HG03378 (cell line): Measurements from ENCODE around the gene CCNDBP1.
"Not testable (repeated sequence)": the region's sequence is repeated elsewhere in the genome, so short reads cannot be mapped to it uniquely, and the experiment has no call there.

Experiments used
- ATAC-seq: cut with Tn5 transposase; IDR thresholded peaks from one replicate; pipeline ENCODE4 v1.9.1; 2021; ENCODE audit warnings: mild to moderate bottlenecking, moderate library complexity; ENCODE audit not compliant: unreplicated experiment

CCNDBP1 gene, protein sequence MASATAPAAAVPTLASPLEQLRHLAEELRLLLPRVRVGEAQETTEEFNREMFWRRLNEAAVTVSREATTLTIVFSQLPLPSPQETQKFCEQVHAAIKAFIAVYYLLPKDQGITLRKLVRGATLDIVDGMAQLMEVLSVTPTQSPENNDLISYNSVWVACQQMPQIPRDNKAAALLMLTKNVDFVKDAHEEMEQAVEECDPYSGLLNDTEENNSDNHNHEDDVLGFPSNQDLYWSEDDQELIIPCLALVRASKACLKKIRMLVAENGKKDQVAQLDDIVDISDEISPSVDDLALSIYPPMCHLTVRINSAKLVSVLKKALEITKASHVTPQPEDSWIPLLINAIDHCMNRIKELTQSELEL

DNA sequence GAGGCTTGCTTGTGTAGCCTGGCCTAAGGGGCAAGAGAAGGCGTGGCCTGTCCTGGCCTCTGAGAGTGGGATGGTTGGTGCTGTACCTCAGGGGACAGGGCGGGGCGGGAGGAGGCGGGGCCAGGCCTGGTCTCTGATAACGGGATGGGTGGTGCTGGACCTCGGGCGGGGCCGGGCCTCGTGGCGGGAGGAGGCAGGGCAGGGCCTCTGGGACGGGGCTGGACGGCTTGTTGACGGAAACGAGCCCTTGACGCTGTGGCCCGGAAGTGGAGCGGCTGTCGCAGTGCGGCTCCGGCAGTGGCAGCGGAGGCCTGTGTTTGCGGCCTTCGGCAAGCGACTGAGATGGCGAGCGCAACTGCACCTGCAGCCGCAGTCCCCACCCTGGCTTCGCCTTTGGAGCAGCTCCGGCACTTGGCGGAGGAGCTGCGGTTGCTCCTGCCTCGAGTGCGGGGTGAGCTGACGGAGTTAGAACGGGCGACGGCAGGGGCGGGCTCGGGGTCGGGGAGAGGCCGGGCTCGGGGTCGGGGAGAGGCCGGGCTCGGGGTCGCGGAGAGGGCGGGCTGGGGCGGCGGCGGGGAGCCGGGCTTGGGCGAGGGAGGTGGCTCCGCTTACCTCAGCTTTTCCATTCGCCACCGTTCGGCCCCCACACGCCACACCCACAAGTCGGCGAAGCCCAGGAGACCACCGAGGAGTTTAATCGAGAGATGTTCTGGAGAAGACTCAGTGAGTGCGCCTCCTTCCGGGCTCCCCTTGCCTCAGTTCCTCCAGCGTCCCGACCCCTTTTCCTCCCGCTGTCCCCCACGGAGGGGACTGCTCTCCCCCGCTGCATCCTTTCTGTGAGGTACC is at the start of gene CCNDBP1:
Gene CCNDBP1, plus strand, starts transcription at position 247 of the 846 bp plus-strand sequence. Its CDS starts 96 bp downstream, at position 343.
- ATAC-seq = peak; percentile 74

DNA sequence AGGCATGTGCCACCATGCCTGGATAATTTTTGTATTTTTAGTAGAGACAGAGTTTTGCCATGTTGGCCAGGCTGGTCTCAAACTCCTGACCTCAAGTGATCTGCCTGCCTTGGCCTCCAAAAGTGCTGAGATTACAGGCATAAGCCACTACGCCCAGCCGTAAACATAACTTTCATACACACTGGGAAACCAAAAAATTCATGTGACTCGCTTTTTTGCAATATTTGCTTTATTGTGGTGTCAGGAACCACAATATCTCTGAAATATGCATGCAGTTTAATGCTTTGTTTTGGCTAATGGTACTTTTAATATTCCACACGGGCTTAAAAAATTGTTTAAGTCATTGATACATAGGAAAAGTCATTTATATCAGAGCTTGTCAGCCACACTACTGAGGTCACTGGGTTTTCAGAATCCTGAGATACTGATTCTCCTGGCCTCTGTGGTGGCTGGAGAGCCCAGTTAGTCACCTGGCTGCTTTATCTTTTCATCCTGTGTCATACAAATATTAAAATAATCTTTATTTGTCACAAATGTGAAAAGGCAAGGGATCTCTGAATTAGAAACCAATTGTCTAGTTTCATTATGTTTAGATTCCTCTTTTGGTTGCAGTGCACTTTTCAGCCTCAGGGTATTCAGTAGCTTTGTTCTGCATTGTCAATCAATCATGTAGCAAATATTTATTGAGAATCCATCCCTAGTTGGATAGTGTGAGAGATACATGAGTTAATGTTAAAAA is 41.8 kb upstream of the CCNDBP1 start:
- ATAC-seq = no peak

DNA sequence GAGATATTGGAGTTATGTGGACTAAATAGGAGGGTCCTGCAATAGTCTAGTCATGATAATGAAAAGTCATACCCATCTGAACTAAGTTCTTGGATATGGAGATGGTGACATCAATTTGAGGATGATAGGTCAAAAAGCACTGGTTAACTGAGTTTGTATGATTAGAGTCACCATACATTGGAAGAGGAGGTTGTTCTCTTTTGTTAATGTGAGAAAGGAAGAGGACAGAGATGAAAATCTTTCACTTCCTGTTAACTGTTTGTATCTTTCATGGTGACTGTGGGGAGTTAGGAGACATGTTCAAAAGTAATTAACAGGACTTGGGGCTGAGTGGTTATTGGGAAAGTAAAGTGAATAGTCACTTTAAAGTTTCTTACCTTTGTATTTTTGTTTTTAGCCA is 40.7 kb upstream of the CCNDBP1 start:
- ATAC-seq = no peak

DNA sequence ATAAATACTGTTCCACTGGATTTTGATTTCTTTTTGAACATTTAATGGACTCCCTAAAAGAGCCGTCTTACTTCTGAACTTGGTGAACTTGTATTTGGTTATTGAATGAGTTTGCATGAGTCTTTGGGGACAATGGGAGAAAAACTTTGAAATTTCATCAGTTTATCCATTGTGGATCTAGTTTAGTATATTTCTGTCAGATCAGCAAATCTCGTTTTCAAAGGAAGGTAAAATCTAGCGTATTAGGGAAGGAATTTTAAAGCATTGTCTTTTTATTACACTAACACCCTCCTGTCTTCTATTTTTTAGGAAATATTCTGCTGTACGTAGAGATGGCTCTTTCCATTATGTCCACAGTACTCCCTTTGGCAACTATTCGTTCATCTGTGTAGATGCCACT is 39.0 kb upstream of the CCNDBP1 start:
- ATAC-seq = no peak

DNA sequence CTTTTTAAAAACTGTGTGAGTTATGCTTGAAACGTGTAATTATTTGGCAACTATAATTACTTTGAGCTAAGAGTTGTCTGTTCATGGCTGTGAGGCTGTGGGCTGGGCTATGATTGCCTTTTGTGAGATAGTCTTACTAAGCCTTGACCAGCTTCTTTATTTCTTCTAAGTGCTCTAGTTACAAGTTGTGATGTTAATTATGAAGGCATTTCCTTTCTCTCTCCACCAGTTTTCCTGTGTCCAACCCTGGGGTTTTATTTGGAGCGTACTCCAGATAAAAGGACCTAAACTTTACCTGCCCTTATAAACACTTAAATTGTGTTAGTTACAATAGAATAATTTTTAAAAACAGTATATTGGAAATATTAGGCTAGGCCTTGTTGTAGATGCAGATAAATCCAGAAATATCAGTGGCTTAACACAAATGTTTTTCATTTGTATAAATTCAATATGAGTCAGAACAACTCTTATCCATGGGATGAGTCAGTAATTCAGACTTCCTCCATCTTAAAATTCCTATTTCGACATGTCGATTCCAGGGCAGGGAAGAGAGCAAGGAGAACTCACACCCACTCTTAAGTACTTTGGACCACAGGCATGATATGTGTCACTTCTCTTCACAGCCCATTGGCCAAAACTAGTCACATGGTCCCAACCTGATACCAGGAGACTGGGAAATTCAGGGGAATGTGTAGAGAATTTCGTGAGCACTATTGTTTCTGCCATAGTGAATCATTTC is 34.8 kb upstream of the CCNDBP1 start:
- ATAC-seq = no peak

DNA sequence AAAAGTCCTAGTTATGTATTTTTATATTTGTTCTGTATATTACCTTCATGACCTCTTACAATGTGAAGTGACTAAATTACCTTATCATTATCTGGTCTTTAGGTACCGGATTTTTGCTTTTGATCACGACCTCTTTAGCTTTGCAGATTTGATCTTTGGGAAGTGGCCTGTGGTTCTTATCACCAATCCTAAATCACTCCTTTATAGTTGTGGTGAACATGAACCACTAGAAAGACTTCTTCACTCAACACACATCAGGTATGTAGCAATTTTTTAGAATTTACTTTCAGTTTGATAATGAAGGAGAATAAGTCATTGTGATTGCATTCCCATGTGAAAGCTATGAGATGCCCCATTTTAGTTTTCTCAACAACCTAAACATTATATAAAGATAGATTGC is 33.5 kb upstream of the CCNDBP1 start:
- ATAC-seq = no peak

DNA sequence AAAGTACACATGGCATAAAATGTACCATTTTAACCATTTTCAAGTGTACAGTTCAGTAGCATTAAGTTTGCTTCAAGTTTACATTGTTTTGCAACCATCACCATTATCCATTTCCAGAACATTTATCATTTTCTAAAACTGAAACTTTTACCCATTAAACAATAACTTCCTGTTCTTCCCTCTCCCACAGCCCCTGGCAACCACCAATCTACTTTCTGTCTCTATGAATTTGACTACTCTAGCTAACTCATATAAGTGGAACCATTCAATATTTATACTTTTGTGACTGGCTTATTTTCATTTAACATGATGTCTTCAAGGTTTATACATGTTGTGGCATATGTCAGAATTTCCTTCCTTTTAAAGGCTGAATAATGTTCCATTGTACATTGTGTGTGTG is 31.9 kb upstream of the CCNDBP1 start:
- no peak for ATAC-seq

DNA sequence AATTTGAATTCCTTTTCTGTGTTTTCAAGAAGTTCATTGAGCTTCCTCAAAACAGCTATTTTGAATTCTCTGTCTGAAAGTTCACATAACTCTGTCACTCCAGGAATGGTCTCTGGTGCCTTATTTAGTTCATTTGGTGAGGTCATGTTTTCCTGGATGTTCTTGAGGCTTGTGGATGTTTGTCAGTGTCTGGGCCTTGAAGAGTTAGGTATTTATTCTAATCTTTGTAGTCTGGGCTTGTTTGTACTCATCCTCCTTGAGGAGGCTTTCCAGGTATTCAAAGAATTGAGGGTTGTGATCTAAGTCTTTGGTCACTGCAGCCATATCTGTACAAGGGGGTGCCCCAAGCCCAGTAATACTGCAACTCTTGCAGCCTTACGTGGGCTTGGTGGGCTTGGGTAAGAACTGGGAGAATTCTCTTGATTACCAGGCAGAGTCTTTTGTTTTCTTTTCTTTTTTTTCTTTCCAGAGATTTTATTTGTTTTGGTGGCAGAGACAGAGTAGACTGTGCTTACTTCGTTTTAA is 19.3 kb upstream of the CCNDBP1 start:
- no peak for ATAC-seq

DNA sequence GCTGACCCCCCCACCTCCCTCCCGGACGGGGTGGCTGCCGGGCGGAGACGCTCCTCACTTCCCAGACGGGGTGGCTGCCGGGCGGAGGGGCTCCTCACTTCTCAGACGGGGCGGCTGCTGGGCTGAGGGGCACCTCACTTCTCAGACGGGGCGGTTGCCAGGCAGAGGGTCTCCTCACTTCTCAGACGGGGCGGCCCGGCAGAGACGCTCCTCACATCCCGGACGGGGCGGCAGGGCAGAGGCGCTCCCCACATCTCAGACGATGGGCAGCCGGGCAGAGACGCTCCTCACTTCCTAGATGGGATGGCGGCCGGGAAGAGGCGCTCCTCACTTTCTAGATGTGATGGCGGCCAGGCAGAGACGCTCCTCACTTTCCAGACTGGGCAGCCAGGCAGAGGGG is 17.9 kb upstream of the CCNDBP1 start:
- not testable (repeated sequence) for ATAC-seq

DNA sequence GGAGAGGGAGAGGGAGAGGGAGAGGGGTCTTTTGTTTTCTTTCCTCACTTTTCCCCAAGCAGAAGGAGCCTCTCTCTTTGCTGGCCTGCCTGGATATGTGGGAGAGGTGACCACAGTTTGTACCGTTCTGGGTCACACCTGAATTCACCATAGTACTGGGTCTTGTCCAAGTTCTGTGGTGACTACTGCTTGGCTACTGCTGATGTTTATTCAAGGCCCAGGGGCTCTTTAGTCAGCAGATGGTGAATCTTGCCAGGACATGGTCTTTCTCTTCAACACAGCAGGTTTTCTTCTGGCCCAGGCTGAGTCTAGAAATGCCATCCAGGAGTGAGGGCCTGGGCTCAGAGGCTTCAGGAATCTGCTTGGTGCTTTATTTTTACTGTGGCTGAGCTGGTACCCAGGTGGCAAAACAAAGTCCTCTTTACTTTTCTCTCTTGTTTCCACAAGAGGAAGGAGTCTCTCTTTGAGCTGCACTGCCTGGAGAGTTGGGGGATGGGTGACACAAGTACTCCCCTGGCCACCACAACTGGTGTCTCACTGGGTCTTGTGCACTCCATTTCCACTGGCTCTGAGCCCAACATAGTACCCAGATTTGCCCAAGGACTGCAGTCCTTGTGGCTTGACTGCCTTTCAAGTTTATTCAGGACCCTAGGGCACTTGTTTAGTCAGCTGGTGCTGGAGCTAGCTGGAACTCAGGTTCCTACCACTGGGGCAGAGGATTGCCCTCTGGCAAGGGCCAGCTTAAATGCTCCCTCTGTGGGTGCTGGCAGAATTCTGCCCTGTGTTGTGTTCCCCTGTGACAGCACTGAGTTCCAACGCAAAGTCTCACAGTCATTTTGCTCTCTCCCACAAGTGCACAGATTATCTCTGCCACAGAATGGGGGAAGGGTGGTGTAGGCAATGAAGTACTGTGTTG is 16.8 kb upstream of the CCNDBP1 start:
- ATAC-seq = no peak

DNA sequence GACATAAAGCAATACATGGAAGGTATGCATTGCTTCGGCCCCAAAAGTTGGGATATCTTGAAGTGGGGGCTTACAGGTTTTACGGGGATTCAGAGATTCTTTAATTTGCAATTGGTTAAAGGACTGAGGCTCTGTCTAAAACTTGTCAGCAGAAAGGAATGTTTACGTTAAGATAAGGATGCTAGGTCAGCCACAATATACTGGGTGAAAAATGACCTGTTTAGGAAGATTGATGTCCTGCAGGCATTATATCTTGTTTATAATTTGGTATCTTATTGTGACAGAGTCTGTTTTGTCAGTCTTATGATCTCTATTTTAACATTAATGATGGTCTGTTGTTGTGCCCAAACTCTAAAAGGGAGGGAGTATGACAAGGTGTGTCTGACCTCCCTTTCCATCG is 15.3 kb upstream of the CCNDBP1 start:
- ATAC-seq = no peak

DNA sequence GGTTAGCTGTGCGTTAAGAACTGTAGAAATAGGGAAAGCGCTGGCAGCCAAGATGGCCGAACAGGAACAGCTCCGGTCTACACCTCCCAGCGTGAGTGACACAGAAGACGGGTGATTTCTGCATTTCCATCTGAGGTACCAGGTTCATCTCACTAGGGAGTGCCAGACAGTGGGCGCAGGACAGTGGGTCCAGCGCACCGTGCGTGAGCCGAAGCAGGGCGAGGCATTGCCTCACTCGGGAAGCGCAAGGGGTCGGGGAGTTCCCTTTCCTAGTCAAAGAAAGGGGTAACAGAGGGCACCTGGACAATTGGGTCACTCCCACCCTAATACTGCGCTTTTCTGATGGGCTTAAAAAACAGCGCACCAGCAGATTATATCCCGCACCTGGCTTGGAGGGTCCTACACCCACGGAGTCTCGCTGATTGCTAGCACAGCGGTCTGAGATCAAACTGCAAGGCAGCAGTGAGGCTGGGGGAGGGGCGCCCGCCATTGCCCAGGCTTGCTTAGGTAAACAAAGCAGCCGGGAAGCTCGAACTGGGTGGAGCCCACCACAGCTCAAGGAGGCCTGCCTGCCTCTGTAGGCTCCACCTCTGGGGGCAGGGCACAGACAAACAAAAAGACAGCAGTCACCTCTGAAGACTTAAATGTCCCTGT is 9.4 kb upstream of the CCNDBP1 start:
- ATAC-seq = not testable (repeated sequence)

DNA sequence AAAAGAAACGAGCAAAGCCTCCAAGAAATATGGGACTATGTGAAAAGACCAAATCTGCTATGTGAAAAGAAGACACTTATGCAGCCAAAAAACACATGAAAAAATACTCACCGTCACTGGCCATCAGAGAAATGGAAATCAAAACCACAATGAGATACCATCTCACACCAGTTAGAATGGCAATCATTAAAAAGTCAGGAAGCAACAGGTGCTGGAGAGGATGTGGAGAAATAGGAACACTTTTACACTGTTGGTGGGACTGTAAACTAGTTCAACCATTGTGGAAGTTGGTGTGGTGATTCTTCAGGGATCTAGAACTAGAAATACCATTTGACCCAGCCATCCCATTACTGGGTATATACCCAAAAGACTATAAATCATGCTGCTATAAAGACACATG is 8.1 kb upstream of the CCNDBP1 start:
- not testable (repeated sequence) for ATAC-seq

DNA sequence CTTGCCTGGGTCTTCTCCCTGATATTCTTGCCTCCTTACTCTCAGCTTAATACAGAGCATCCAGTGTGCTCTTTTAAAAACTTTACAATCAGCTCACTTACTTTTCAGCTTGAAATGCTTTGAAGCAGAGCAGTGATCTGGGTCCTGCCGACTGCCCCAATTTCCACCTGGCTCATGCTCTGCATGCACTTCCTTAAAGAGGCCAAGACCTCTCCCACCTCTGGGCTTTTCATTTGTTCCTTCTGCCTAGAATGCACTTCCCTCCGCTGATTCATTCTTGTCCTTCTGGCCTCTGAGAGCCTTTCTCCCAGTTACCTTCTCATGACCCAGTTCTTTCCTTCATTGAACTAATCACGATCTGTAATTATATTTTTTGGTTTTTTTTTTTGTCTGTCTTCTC is 1.9 kb upstream of the CCNDBP1 start:
- no peak for ATAC-seq

DNA sequence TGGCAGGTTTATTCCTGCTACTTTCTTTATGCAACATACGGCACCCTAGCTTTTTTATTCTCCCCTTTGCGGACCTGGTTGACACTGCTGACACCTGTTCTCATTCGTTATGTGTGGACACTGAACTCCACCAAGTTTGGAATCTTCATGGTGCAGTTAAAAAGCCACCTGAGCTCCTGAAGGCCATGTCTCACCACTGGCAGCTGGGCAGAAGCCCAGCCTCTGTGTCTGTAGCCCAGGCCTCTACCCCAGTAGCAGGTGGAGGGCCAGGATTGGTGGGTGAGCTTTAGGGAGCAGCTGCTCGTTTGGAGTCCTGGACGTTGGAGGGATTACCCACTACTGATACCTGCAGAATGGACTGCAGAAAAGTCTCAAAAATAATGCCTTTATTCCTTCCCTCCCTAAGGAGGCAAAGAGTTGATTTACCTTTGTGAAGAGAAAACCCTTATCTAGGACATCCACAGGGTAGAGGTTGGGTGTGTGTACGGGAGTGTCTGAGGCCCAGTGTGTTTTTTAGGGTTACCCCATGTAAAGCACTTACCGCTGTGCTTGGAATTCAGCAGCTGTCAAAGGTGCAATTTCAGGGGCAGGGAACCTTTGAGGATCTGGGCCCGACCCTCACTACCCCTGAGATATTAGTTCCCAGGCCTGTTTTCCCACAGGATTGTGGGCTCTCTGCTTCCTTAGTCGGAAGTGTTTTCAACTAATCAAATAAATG is 637 bp upstream of the CCNDBP1 start:
- no peak for ATAC-seq

DNA sequence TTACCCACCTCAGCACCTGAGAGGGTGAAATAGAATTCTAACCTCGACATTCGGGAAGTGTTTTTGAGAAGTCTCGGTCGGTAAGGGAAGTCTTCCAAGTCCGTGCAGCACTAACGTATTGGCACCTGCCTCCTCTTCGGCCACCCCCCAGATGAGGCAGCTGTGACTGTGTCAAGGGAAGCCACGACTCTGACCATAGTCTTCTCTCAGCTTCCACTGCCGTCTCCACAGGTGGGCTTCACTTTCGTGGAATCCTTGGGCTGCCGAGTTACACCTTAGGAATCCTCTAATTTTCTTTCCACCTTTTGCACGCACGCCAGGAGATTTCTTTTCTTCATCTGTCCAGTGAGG is 775 bp downstream of the CCNDBP1 start:
- ATAC-seq = no peak

DNA sequence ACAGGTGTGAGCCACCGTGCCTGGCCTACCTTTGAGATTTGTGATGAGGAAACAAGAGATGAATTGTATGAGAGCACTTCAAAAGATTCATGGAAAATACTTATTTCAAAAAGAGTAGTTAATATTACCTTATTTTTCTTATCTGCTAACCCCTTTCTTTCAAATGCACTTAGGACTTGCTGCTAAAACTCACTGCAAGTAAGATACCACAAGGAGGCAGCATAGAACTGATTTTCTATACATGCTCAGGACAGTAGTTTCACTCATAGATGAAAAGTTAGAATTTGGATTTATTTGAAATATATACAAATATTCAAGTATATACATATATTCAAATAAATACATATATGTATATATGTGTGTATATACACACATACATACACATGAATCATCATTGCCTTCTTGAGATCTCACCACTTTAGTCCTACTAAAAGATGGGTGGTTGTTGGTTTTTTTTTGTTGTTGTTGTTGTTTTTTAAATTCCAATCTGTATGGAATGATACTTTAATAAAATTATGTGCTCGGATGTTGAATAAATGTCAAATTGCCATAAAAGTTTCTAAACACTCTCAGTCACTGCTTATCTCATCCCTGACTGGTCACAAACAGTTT is 2.4 kb downstream of the CCNDBP1 start:
- no peak for ATAC-seq

DNA sequence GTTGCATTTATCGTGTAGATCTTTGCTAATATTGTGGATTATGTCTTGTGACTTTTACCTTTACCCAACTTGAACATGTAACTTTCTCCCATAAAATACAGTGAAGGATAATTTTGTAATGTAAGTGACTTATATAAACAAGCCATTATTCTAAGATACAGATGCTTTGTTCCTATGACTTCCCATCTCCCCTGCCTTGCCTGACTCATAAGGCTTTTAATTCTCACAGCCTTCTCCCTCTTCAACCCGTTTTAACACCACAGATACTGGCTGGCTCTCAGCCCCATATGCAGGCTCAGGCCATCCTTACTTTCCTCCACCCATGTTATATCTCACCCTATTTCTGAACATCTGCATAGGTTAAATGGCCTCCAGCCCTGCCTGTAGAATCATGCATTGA is 4.1 kb downstream of the CCNDBP1 start:
- no peak for ATAC-seq
